ENCODE data around the gene RNF5. TPM values are rescaled to one million over a fixed set of nuclear protein-coding genes. Genes with fewer than 3 reads are reported as not detected.
"Not testable (repeated sequence)": the region's sequence is repeated elsewhere in the genome, so short reads cannot be mapped to it uniquely, and the experiment has no call there.

Gene RNF5
- total RNA-seq, 3 donors from 2014 or later = 56.3 to 78.0 (median 70.5) TPM

- DNase-seq (ENCODE audit: low spot score in 2 of 2) = no peak
- peaks cover 0 to 12% of the 10 kb centered on the region in 2 donors for H3K4me1 ChIP-seq
- H3K4me3 ChIP-seq = peak overlapping the region; percentile 68 to 76 (median 74)
- H3K36me3 ChIP-seq = no peaks in the 10 kb centered on the region
- no peaks in the 10 kb centered on the region for H3K9me3 ChIP-seq
- intact Hi-C loops (cut with DNase I; ENCODE audit: low total_unique reads) = no loop called here
- H3K27ac ChIP-seq = peak overlapping the region; percentile 97 to 98
- no peaks in the 10 kb centered on the region for H3K27me3 ChIP-seq
- TF ChIP-seq POLR2A (IDR thresholded peaks at IDR 0.05) = no peak
- no peak for TF ChIP-seq POLR2AphosphoS5 (IDR thresholded peaks at IDR 0.05)
- TF ChIP-seq CTCF (IDR thresholded peaks at IDR 0.05) = no peak
These were observed 12.9 kb downstream of the RNF5 start for GRCh38 chr6:32190911-32191677.

GRCh38 chr6:32191696-32192607 is 13.7 kb downstream of the RNF5 start:
- H3K27ac ChIP-seq = peak overlapping the region; percentile 97 to 98
- no peaks in the 10 kb centered on the region for H3K36me3 ChIP-seq
- H3K9me3 ChIP-seq = no peaks in the 10 kb centered on the region
- no peak for DNase-seq (ENCODE audit: low spot score in 2 of 2)
- H3K27me3 ChIP-seq = no peaks in the 10 kb centered on the region
- peaks cover 0 to 12% of the 10 kb centered on the region in 2 donors for H3K4me1 ChIP-seq
- TF ChIP-seq CTCF (IDR thresholded peaks at IDR 0.05) (no peak), POLR2A (IDR thresholded peaks at IDR 0.05) (no peak), POLR2AphosphoS5 (IDR thresholded peaks at IDR 0.05) (no peak)
- peak overlapping the region; percentile 32 to 74 (median 42) for H3K4me3 ChIP-seq
- intact Hi-C loops (cut with DNase I; ENCODE audit: low total_unique reads) = no loop called here

GRCh38 chr6:32192608-32193039 is 14.4 kb downstream of the RNF5 start, which contains the start of gene GPSM3:
Gene GPSM3 (minus strand): TSS chr6:32192643. CDS start chr6:32192513, 130 bp downstream.
- H3K4me3 ChIP-seq = peak within 1 kb of the TSS; percentile 32 to 74 (median 42)
- DNase-seq (ENCODE audit: low spot score in 2 of 2) = no peak
- H3K27me3 ChIP-seq = no peaks in the 10 kb centered on the region
- H3K4me1 ChIP-seq = peaks cover 3 to 12% of the 10 kb centered on the region in 2 donors
- H3K36me3 ChIP-seq = no peaks in the 10 kb centered on the region
- no peaks in the 10 kb centered on the region for H3K9me3 ChIP-seq
- intact Hi-C loops (cut with DNase I; ENCODE audit: low total_unique reads) = no loop called here
- TF ChIP-seq POLR2AphosphoS5 (IDR thresholded peaks at IDR 0.05) (no peak), CTCF (IDR thresholded peaks at IDR 0.05) (no peak), POLR2A (IDR thresholded peaks at IDR 0.05) (no peak)
- peak within 1 kb of the TSS; percentile 97 to 98 for H3K27ac ChIP-seq

DNA sequence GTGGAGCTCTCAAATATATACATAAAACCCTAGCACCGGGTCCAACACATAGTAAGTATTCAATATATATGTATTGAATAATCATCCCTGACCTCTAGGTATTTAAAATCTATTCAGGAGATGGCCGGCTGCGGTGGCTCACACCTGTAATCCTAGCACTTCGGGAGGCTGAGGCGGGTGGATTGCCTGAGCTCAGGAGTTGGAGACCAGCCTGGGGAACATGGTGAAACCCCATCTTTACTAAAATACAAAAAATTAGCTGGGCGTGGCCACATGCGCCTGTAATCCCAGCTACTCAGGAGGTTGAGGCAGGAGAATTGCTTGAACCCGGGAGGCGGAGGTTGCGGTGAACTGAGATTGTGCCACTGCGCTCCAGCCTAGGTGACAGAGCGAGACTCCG is 14.9 kb downstream of the RNF5 start:
- DNase-seq (ENCODE audit: low spot score in 2 of 2); H3K36me3 ChIP-seq; H3K27me3 ChIP-seq; H3K9me3 ChIP-seq; intact Hi-C loops (cut with DNase I; ENCODE audit: low total_unique reads): not testable (repeated sequence)
- H3K4me3 ChIP-seq = peak overlapping the region; percentile 32 to 74 (median 42)
- H3K4me1 ChIP-seq = peaks cover 3 to 12% of the 10 kb centered on the region in 2 donors
- H3K27ac ChIP-seq = peak overlapping the region; percentile 97 to 98

GRCh38 chr6:32194388-32194787 is 16.2 kb downstream of the RNF5 start:
- intact Hi-C loops (cut with DNase I; ENCODE audit: low total_unique reads) = no loop called here
- Histone ChIP-seq H3K9me3 (no peaks in the 10 kb centered on the region), H3K27me3 (no peaks in the 10 kb centered on the region), H3K4me1 (peaks cover 3 to 12% of the 10 kb centered on the region in 2 donors), H3K36me3 (no peaks in the 10 kb centered on the region), H3K27ac (peak overlapping the region; percentile 100), H3K4me3 (no peak overlapping the region)
- DNase-seq (ENCODE audit: low spot score in 2 of 2) = no peak
- no peak for TF ChIP-seq POLR2AphosphoS5 (IDR thresholded peaks at IDR 0.05)
- TF ChIP-seq POLR2A (IDR thresholded peaks at IDR 0.05) = no peak
- TF ChIP-seq CTCF (IDR thresholded peaks at IDR 0.05) = no peak
